ENCODE results near the gene MYO1A. TPM values are rescaled to one million over a fixed set of nuclear protein-coding genes. Genes with fewer than 3 reads are reported as not detected.

The MYO1A gene
- total and polyA plus RNA-seq, 10 of the 15 experiments (the other 5 are each of a cell fraction or from before 2014, with no cell fraction given) = 0.01 to 0.34 (median 0.15) TPM; not detected in 2

- TF ChIP-seq MLLT1 (IDR thresholded peaks at IDR 0.05) (0 out of 2 replicates have a peak, but pooled peaks have one; percentile 24), POLR2AphosphoS2 (IDR thresholded peaks at IDR 0.05; ENCODE audit: low read depth, low read length) (peak; percentile 46; the same call in 1 of the 2 replicates), TCF3 (IDR thresholded peaks at IDR 0.05; ENCODE audit: borderline replicate concordance, insufficient read depth, low read depth, low read length) (no peak), MXI1 (IDR thresholded peaks at IDR 0.05; ENCODE audit: low read depth, low read length) (no peak), NR2C2 (IDR thresholded peaks at IDR 0.05; ENCODE audit: borderline replicate concordance, control insufficient read depth, insufficient read length, low read depth) (no peak), ZNF384 (IDR thresholded peaks at IDR 0.05; ENCODE audit: borderline replicate concordance, low read depth, low read length) (no peak), MTA2 (IDR thresholded peaks at IDR 0.05; ENCODE audit: low read depth) (no peak), TCF12 (IDR thresholded peaks at IDR 0.05; ENCODE audit: low read depth, low read length) (0 out of 2 replicates have a peak, but pooled peaks have one; percentile 54), SUPT20H (IDR thresholded peaks at IDR 0.05; ENCODE audit: borderline replicate concordance, control insufficient read depth, low read depth, low read length) (no peak), SPI1 (IDR thresholded peaks at IDR 0.05; ENCODE audit: borderline replicate concordance, insufficient read depth, low read depth, low read length) (no peak), POU2F2 (IDR thresholded peaks at IDR 0.05; ENCODE audit: borderline replicate concordance, low read depth, low read length) (peak; percentile 14; the same call in 2 of the 3 replicates), NKRF (conservative IDR thresholded peaks at IDR 0.05) (peak; percentile 58), TCF7 (IDR thresholded peaks at IDR 0.05; ENCODE audit: borderline replicate concordance) (no peak), ZZZ3 (IDR thresholded peaks at IDR 0.05; ENCODE audit: control insufficient read depth, insufficient read length, low read depth) (no peak), JUND (IDR thresholded peaks at IDR 0.05; ENCODE audit: low read depth, low read length) (no peak), MYB (IDR thresholded peaks at IDR 0.05; ENCODE audit: borderline replicate concordance, low read depth, low read length) (no peak)
- TF ChIP-seq, protein P1, sequence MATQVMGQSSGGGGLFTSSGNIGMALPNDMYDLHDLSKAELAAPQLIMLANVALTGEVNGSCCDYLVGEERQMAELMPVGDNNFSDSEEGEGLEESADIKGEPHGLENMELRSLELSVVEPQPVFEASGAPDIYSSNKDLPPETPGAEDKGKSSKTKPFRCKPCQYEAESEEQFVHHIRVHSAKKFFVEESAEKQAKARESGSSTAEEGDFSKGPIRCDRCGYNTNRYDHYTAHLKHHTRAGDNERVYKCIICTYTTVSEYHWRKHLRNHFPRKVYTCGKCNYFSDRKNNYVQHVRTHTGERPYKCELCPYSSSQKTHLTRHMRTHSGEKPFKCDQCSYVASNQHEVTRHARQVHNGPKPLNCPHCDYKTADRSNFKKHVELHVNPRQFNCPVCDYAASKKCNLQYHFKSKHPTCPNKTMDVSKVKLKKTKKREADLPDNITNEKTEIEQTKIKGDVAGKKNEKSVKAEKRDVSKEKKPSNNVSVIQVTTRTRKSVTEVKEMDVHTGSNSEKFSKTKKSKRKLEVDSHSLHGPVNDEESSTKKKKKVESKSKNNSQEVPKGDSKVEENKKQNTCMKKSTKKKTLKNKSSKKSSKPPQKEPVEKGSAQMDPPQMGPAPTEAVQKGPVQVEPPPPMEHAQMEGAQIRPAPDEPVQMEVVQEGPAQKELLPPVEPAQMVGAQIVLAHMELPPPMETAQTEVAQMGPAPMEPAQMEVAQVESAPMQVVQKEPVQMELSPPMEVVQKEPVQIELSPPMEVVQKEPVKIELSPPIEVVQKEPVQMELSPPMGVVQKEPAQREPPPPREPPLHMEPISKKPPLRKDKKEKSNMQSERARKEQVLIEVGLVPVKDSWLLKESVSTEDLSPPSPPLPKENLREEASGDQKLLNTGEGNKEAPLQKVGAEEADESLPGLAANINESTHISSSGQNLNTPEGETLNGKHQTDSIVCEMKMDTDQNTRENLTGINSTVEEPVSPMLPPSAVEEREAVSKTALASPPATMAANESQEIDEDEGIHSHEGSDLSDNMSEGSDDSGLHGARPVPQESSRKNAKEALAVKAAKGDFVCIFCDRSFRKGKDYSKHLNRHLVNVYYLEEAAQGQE (IDR thresholded peaks at IDR 0.05; ENCODE audit: low read depth, low read length) = no peak
- TF ChIP-seq, protein P2, sequence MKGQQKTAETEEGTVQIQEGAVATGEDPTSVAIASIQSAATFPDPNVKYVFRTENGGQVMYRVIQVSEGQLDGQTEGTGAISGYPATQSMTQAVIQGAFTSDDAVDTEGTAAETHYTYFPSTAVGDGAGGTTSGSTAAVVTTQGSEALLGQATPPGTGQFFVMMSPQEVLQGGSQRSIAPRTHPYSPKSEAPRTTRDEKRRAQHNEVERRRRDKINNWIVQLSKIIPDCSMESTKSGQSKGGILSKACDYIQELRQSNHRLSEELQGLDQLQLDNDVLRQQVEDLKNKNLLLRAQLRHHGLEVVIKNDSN (IDR thresholded peaks at IDR 0.05; ENCODE audit: borderline replicate concordance, extremely low read length, insufficient read depth, low read depth, low read length) = no peak
- TF ChIP-seq, protein P3, sequence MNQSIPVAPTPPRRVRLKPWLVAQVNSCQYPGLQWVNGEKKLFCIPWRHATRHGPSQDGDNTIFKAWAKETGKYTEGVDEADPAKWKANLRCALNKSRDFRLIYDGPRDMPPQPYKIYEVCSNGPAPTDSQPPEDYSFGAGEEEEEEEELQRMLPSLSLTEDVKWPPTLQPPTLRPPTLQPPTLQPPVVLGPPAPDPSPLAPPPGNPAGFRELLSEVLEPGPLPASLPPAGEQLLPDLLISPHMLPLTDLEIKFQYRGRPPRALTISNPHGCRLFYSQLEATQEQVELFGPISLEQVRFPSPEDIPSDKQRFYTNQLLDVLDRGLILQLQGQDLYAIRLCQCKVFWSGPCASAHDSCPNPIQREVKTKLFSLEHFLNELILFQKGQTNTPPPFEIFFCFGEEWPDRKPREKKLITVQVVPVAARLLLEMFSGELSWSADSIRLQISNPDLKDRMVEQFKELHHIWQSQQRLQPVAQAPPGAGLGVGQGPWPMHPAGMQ (IDR thresholded peaks at IDR 0.05; ENCODE audit: borderline replicate concordance) = no peak
Observed at GRCh38 chr12:57087010-57087690, 37.2 kb upstream of the MYO1A start (continued).

All from GM12878 (cell line).